RWPE2 (cell line): ENCODE measurements around the gene KCNJ18.
"Not testable (repeated sequence)": the region's sequence is repeated elsewhere in the genome, so short reads cannot be mapped to it uniquely, and the experiment has no call there.

Experiments
- ATAC-seq: fragments of 200-7000 bp; cut with Tn5 transposase; 3 replicates; pipeline ENCODE4 v1.9.1; 2021; ENCODE audit warnings: low read depth
- DNase-seq: peaks from one replicate; pipeline ENCODE4 v3.0.0-alpha.2; 2020; ENCODE audit warnings: low spot score
- H3K27ac ChIP-seq: fragments of 450-650 bp; 2 replicates; pipeline ENCODE4 v1.5.1; 2017; ENCODE audit warnings: mild to moderate bottlenecking; ENCODE audit not compliant: poor library complexity, severe bottlenecking
- H3K27me3 ChIP-seq: fragments of 250-450 bp; sonication (Bioruptor Pico); 2 replicates; pipeline ENCODE4 v1.5.1; 2021; ENCODE audit warnings: mild to moderate bottlenecking, moderate library complexity; ENCODE audit not compliant: insufficient read depth, poor library complexity, severe bottlenecking
- H3K36me3 ChIP-seq: fragments of 250-450 bp; sonication (Bioruptor Pico); 2 replicates; pipeline ENCODE4 v1.5.1; 2020; ENCODE audit warnings: low read depth, mild to moderate bottlenecking, moderate library complexity
- H3K4me1 ChIP-seq: fragments of 250-450 bp; sonication (Bioruptor Pico); 2 replicates; pipeline ENCODE4 v1.5.1; 2021; ENCODE audit warnings: mild to moderate bottlenecking, moderate library complexity; ENCODE audit not compliant: insufficient read depth, poor library complexity, severe bottlenecking
- H3K4me3 ChIP-seq: fragments of 250-450 bp; sonication (Bioruptor Pico); 2 replicates; pipeline ENCODE4 v1.5.1; 2021; ENCODE audit warnings: mild to moderate bottlenecking, moderate library complexity; ENCODE audit not compliant: severe bottlenecking
- H3K9me3 ChIP-seq: fragments of 250-450 bp; sonication (Bioruptor Pico); 2 replicates; pipeline ENCODE4 v1.5.1; 2021; ENCODE audit warnings: mild to moderate bottlenecking, moderate library complexity; ENCODE audit not compliant: severe bottlenecking
- CTCF ChIP-seq: fragments of 450-650 bp; IDR thresholded peaks from one replicate; pipeline ENCODE4 v1.5.1; 2017; ENCODE audit warnings: mild to moderate bottlenecking, moderate library complexity; ENCODE audit not compliant: poor library complexity, severe bottlenecking

Gene KCNJ18

GRCh38 chr17:21742326-21742725, 50.0 kb downstream of the KCNJ18 start:
- no peak for ATAC-seq
- TF ChIP-seq CTCF = no peak

GRCh38 chr17:21744151-21744550, 51.8 kb downstream of the KCNJ18 start:
- not testable (repeated sequence) for H3K36me3 ChIP-seq, H3K27me3 ChIP-seq, ATAC-seq, H3K4me3 ChIP-seq, H3K4me1 ChIP-seq, DNase-seq, H3K9me3 ChIP-seq, H3K27ac ChIP-seq

More at GRCh38 chr17:21742326-21742725, 50.0 kb downstream of the KCNJ18 start:
- no peak for DNase-seq
- H3K27ac ChIP-seq = no peak overlapping the region
- no peaks in the 10 kb centered on the region for H3K9me3 ChIP-seq
- no peaks in the 10 kb centered on the region for H3K4me1 ChIP-seq
- no peaks in the 10 kb centered on the region for H3K36me3 ChIP-seq
- H3K4me3 ChIP-seq = no peak overlapping the region
- H3K27me3 ChIP-seq = no peaks in the 10 kb centered on the region

- H3K27ac ChIP-seq, DNase-seq, H3K36me3 ChIP-seq, ATAC-seq, H3K4me1 ChIP-seq, H3K9me3 ChIP-seq, H3K27me3 ChIP-seq, H3K4me3 ChIP-seq: not testable (repeated sequence)
These were observed 52.3 kb downstream of the KCNJ18 start for GRCh38 chr17:21744621-21745020.

GRCh38 chr17:21745385-21746054, 53.2 kb downstream of the KCNJ18 start:
- H3K27ac ChIP-seq, H3K9me3 ChIP-seq, DNase-seq, H3K4me3 ChIP-seq, H3K27me3 ChIP-seq, ATAC-seq, H3K4me1 ChIP-seq, H3K36me3 ChIP-seq: not testable (repeated sequence)

GRCh38 chr17:21746415-21746814, 54.1 kb downstream of the KCNJ18 start:
- not testable (repeated sequence) for H3K4me1 ChIP-seq, H3K27ac ChIP-seq, H3K36me3 ChIP-seq, ATAC-seq, H3K9me3 ChIP-seq, H3K27me3 ChIP-seq, DNase-seq, H3K4me3 ChIP-seq

GRCh38 chr17:21747195-21747915, 55.0 kb downstream of the KCNJ18 start:
- ATAC-seq, H3K4me3 ChIP-seq, H3K9me3 ChIP-seq, H3K27ac ChIP-seq, DNase-seq, H3K4me1 ChIP-seq, H3K27me3 ChIP-seq, H3K36me3 ChIP-seq: not testable (repeated sequence)

GRCh38 chr17:21748686-21749085, 56.4 kb downstream of the KCNJ18 start:
- not testable (repeated sequence) for H3K27ac ChIP-seq, H3K4me1 ChIP-seq, ATAC-seq, H3K9me3 ChIP-seq, DNase-seq, H3K36me3 ChIP-seq, H3K27me3 ChIP-seq, H3K4me3 ChIP-seq

- H3K36me3 ChIP-seq, H3K4me3 ChIP-seq, DNase-seq, H3K27ac ChIP-seq, H3K27me3 ChIP-seq, H3K4me1 ChIP-seq, H3K9me3 ChIP-seq, ATAC-seq: not testable (repeated sequence)
These were observed 57.6 kb downstream of the KCNJ18 start for GRCh38 chr17:21749696-21750531.

- H3K4me3 ChIP-seq, H3K9me3 ChIP-seq, ATAC-seq, H3K4me1 ChIP-seq, DNase-seq, H3K36me3 ChIP-seq, H3K27me3 ChIP-seq, H3K27ac ChIP-seq: not testable (repeated sequence)
These were observed 58.8 kb downstream of the KCNJ18 start for GRCh38 chr17:21751111-21751510.
